DND-41 (cell line): ENCODE measurements around the gene TUBAL3.

Experiments used
- ATAC-seq: fragments of 200-7000 bp; cut with Tn5 transposase; 3 replicates; pipeline ENCODE4 v1.9.1; 2021; ENCODE audit warnings: low read depth; ENCODE audit not compliant: insufficient read depth
- DNase-seq: peaks from one replicate; pipeline ENCODE4 v3.0.0-alpha.2; 2020
- H2AFZ ChIP-seq: 2 replicates; pipeline ENCODE4 v1.6.0; 2012; ENCODE audit warnings: low read depth, low read length
- H3K27ac ChIP-seq: 2 replicates; pipeline ENCODE4 v1.5.1; 2012; ENCODE audit warnings: low read length, inconsistent platforms
- H3K27me3 ChIP-seq: fragments of 200-600 bp; sonication (generic); 2 replicates; pipeline ENCODE4 v1.6.0; 2012; ENCODE audit warnings: low read length, mild to moderate bottlenecking, inconsistent platforms; ENCODE audit not compliant: insufficient read depth, poor library complexity
- H3K36me3 ChIP-seq: 2 replicates; pipeline ENCODE4 v1.5.1; 2012; ENCODE audit warnings: low read length, inconsistent platforms; ENCODE audit not compliant: insufficient read depth
- H3K4me1 ChIP-seq: 2 replicates; pipeline ENCODE4 v1.5.1; 2012; ENCODE audit warnings: mild to moderate bottlenecking, low read length; ENCODE audit not compliant: insufficient read depth
- H3K4me2 ChIP-seq: 2 replicates; pipeline ENCODE4 v1.6.0; 2012; ENCODE audit warnings: mild to moderate bottlenecking, moderate library complexity, low read length, inconsistent platforms; ENCODE audit not compliant: insufficient read depth
- H3K4me3 ChIP-seq, 2 experiments: fragments of 200-600 bp in 1 of 2; shearing (Covaris generic) in 1 of 2; 2 replicates each; pipeline ENCODE4 v1.5.1; 2012 to 2016; ENCODE audit warnings: inconsistent platforms in 2 of 2, low read length in 2 of 2, mild to moderate bottlenecking in 2 of 2, low read depth in 1 of 2, moderate library complexity in 1 of 2
- H3K79me2 ChIP-seq: 2 replicates; pipeline ENCODE4 v1.6.0; 2012; ENCODE audit warnings: low read length, inconsistent platforms; ENCODE audit not compliant: insufficient read depth
- H3K9ac ChIP-seq: 2 replicates; pipeline ENCODE4 v1.6.0; 2012; ENCODE audit warnings: low read depth, mild to moderate bottlenecking, inconsistent platforms, low read length, moderate library complexity
- H3K9me3 ChIP-seq: 2 replicates; pipeline ENCODE4 v1.5.1; 2012; ENCODE audit warnings: low read length, moderate library complexity, mild to moderate bottlenecking, inconsistent platforms; ENCODE audit not compliant: insufficient read depth, severe bottlenecking
- H4K20me1 ChIP-seq: 2 replicates; pipeline ENCODE4 v1.6.0; 2012; ENCODE audit warnings: low read length; ENCODE audit not compliant: insufficient read depth
- EZH2 ChIP-seq: IDR thresholded peaks from 3 replicates; pipeline ENCODE4 v1.6.1; 2012; ENCODE audit warnings: borderline replicate concordance, low read depth, mild to moderate bottlenecking, moderate library complexity, low read length, inconsistent platforms; ENCODE audit not compliant: severe bottlenecking
- TF ChIP-seq, protein P1 (sequence below): IDR thresholded peaks from 2 replicates; pipeline ENCODE4 v1.5.1; 2012; ENCODE audit warnings: borderline replicate concordance, low read length, moderate library complexity, mild to moderate bottlenecking; ENCODE audit not compliant: poor library complexity, severe bottlenecking; ENCODE audit errors: extremely low read depth

TUBAL3 gene

GRCh38 chr10:5354068-5354467 is 50.6 kb downstream of the TUBAL3 start:
- Histone ChIP-seq H3K9me3 (no peaks in the 10 kb centered on the region), H3K4me2 (no peak overlapping the region), H3K36me3 (no peaks in the 10 kb centered on the region), H4K20me1 (no peaks in the 10 kb centered on the region), H2AFZ (no peak overlapping the region), H3K27me3 (no peaks in the 10 kb centered on the region), H3K4me1 (no peaks in the 10 kb centered on the region), H3K4me3 (no peak overlapping the region), H3K79me2 (no peaks in the 10 kb centered on the region), H3K9ac (no peak overlapping the region), H3K27ac (no peak overlapping the region)
- DNase-seq (no peak), ATAC-seq (no peak)
- TF ChIP-seq, protein P1, sequence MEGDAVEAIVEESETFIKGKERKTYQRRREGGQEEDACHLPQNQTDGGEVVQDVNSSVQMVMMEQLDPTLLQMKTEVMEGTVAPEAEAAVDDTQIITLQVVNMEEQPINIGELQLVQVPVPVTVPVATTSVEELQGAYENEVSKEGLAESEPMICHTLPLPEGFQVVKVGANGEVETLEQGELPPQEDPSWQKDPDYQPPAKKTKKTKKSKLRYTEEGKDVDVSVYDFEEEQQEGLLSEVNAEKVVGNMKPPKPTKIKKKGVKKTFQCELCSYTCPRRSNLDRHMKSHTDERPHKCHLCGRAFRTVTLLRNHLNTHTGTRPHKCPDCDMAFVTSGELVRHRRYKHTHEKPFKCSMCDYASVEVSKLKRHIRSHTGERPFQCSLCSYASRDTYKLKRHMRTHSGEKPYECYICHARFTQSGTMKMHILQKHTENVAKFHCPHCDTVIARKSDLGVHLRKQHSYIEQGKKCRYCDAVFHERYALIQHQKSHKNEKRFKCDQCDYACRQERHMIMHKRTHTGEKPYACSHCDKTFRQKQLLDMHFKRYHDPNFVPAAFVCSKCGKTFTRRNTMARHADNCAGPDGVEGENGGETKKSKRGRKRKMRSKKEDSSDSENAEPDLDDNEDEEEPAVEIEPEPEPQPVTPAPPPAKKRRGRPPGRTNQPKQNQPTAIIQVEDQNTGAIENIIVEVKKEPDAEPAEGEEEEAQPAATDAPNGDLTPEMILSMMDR: no peak
- TF ChIP-seq EZH2: no peak

- Histone ChIP-seq H4K20me1 (no peaks in the 10 kb centered on the region), H3K4me1 (no peaks in the 10 kb centered on the region), H3K27me3 (no peaks in the 10 kb centered on the region), H3K9me3 (no peaks in the 10 kb centered on the region), H3K4me3 (no peak overlapping the region), H3K4me2 (no peak overlapping the region), H2AFZ (no peak overlapping the region), H3K9ac (no peak overlapping the region), H3K36me3 (no peaks in the 10 kb centered on the region), H3K79me2 (no peaks in the 10 kb centered on the region), H3K27ac (no peak overlapping the region)
- DNase-seq (no peak), ATAC-seq (no peak)
- TF ChIP-seq, protein P1: no peak
- TF ChIP-seq EZH2: no peak
Measured at GRCh38 chr10:5349362-5349761, 55.3 kb downstream of the TUBAL3 start.

DNA sequence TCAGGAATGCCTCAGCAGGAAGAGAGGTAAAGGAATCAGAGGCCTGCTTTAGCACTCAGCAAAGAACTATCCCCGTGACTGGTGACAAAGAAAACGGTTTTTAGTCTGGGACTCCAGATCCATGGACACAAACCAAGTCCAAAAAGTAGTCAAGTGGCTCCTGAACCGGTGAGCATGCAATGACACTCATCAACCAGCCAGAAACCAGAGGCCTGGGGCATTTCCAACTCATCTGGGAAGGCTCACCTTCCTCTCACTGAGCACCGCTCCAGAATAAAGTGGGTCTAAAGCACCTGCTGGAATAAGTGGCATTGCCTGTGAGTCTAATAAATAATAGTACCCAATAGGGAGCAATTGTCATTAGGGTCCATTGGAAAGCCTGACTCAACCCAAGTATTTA is 57.7 kb downstream of the TUBAL3 start:
- Histone ChIP-seq H3K79me2 (no peaks in the 10 kb centered on the region), H3K4me2 (no peak overlapping the region), H3K36me3 (no peaks in the 10 kb centered on the region), H3K27me3 (no peaks in the 10 kb centered on the region), H3K4me1 (no peaks in the 10 kb centered on the region), H3K9ac (no peak overlapping the region), H2AFZ (no peak overlapping the region), H3K4me3 (no peak overlapping the region), H4K20me1 (no peaks in the 10 kb centered on the region), H3K9me3 (no peaks in the 10 kb centered on the region), H3K27ac (no peak overlapping the region)
- ATAC-seq: no peak
- TF ChIP-seq, protein P1: no peak
- TF ChIP-seq EZH2: no peak
- DNase-seq: no peak

DNA sequence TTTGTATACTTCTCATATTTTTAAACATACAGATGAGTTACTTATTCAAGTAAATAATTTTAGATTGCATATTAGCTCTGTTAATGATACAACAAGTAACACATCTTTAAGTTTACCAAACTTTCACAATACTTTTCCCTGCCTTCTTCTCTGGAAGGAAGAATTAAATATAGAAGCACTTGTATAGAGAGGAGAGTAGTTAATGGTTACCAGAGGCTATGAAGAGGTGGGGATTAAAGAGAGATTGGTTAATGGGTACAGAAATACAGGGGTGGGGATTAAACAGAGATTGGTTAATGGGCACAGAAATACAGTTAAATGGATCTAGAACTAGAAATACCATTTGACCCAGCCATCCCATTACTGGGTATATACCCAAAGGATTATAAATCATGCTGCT is 59.9 kb downstream of the TUBAL3 start:
- no peak overlapping the region for H2AFZ ChIP-seq
- ATAC-seq: no peak
- no peak overlapping the region for H3K4me2 ChIP-seq
- no peak for TF ChIP-seq EZH2
- TF ChIP-seq, protein P1: no peak
- no peaks in the 10 kb centered on the region for H3K36me3 ChIP-seq
- H3K9ac ChIP-seq: no peak overlapping the region
- H4K20me1 ChIP-seq: no peaks in the 10 kb centered on the region
- no peaks in the 10 kb centered on the region for H3K9me3 ChIP-seq
- H3K4me1 ChIP-seq: no peaks in the 10 kb centered on the region
- H3K27ac ChIP-seq: no peak overlapping the region
- no peaks in the 10 kb centered on the region for H3K79me2 ChIP-seq
- no peaks in the 10 kb centered on the region for H3K27me3 ChIP-seq
- DNase-seq: no peak
- H3K4me3 ChIP-seq: no peak overlapping the region
